Measurements from ENCODE around the gene MSL3. TPM values are rescaled to one million over a fixed set of nuclear protein-coding genes. Genes with fewer than 3 reads are reported as not detected.

Gene MSL3
- total and polyA plus RNA-seq, 2 of the 8 experiments (the other 6 are each of a cell fraction or from before 2014, with no cell fraction given) = 10.6 to 12.3 TPM

GRCh38 chrX:11792461-11793421 is 34.7 kb downstream of the MSL3 start (continued):
- TF ChIP-seq CTCF (IDR thresholded peaks at IDR 0.05; ENCODE audit: control extremely low read depth in 1 of 3, insufficient read depth in 1 of 3, low read depth in 1 of 3, low read length in 3 of 3) (no peak), KDM5A (IDR thresholded peaks at IDR 0.05; ENCODE audit: low read length) (no peak), SP2 (IDR thresholded peaks at IDR 0.05; ENCODE audit: low read length) (no peak), CHD7 (IDR thresholded peaks at IDR 0.05; ENCODE audit: insufficient replicate concordance, low read length) (no peak), GTF2F1 (IDR thresholded peaks at IDR 0.05; ENCODE audit: borderline replicate concordance, low read depth, low read length) (no peak), CBX8 (IDR thresholded peaks at IDR 0.05; ENCODE audit: borderline replicate concordance, low read depth, low read length) (no peak)

Data from H1 (cell line).